PC-9 (cell line): ENCODE data around the gene PAQR3. TPM values are rescaled to one million over a fixed set of nuclear protein-coding genes. Genes with fewer than 3 reads are reported as not detected.

Source experiments
- BruUV-seq: library from RNA; stranded (reverse); fragments of 400-500 nt; replicated peaks from 2 replicates; lab custom pipeline; 2021; lab: Mats Ljungman, UMichigan
- CTCF ChIA-PET: fragments of 300-600 bp; sonication (Branson Sonifier 250); formaldehyde crosslinking; loops from one replicate; lab custom pipeline; 2022; ENCODE audit warnings: antibody characterized with exemption; lab: Charles Lee
- POLR2A ChIA-PET: fragments of 300-600 bp; sonication (Branson Sonifier 250); formaldehyde crosslinking; loops from one replicate; lab custom pipeline; 2022; ENCODE audit warnings: antibody characterized with exemption; ENCODE audit not compliant: unreplicated experiment; lab: Charles Lee
- DNase-seq, 2 experiments: peaks; one replicate each; pipeline versions ENCODE4 v3.0.0 to v3.0.0-alpha.2; 2015 to 2022; ENCODE audit warnings: mixed read lengths in 1 of 2
- H2AFZ ChIP-seq: fragments of 200-600 bp; sonication (generic); 2 replicates; pipeline ENCODE4 v1.8.1; 2017; ENCODE audit warnings: antibody characterized with exemption
- H3F3A ChIP-seq: fragments of 200-600 bp; sonication (generic); 2 replicates; pipeline ENCODE4 v1.8.1; 2017; ENCODE audit warnings: antibody characterized with exemption, mild to moderate bottlenecking, low read depth; ENCODE audit not compliant: insufficient read depth
- H3K27ac ChIP-seq: fragments of 200-600 bp; sonication (generic); 2 replicates; pipeline ENCODE4 v1.6.1; 2016; ENCODE audit warnings: mixed run types
- H3K27me3 ChIP-seq: fragments of 200-600 bp; sonication (generic); 2 replicates; pipeline ENCODE4 v1.6.1; 2016; ENCODE audit warnings: low read depth, mixed run types; ENCODE audit not compliant: insufficient read depth
- H3K36me3 ChIP-seq: fragments of 200-600 bp; sonication (generic); 2 replicates; pipeline ENCODE4 v1.6.1; 2016; ENCODE audit warnings: low read depth, mixed run types
- H3K4me1 ChIP-seq: fragments of 200-600 bp; sonication (generic); replicated peaks from 2 replicates; pipeline ENCODE4 v1.6.1; 2016; ENCODE audit warnings: mixed run types; ENCODE audit not compliant: insufficient read depth
- H3K4me2 ChIP-seq: fragments of 200-600 bp; sonication (generic); 2 replicates; pipeline ENCODE4 v1.6.1; 2017; ENCODE audit warnings: mixed run types
- H3K4me3 ChIP-seq: fragments of 200-600 bp; sonication (generic); 2 replicates; pipeline ENCODE4 v1.6.1; 2016; ENCODE audit warnings: mixed run types
- H3K79me2 ChIP-seq: fragments of 200-600 bp; sonication (generic); 2 replicates; pipeline ENCODE4 v1.6.1; 2017; ENCODE audit warnings: low read depth, mixed run types
- H3K9me2 ChIP-seq: fragments of 200-600 bp; sonication (generic); 2 replicates; pipeline ENCODE4 v1.8.1; 2017; ENCODE audit warnings: mild to moderate bottlenecking; ENCODE audit not compliant: insufficient read depth
- H3K9me3 ChIP-seq: fragments of 200-600 bp; sonication (generic); 2 replicates; pipeline ENCODE4 v1.8.1; 2016; ENCODE audit warnings: low read depth; ENCODE audit not compliant: insufficient read depth
- H4K20me1 ChIP-seq: fragments of 200-600 bp; sonication (generic); 2 replicates; pipeline ENCODE4 v1.8.1; 2017; ENCODE audit not compliant: insufficient read depth
- CTCF ChIP-seq: fragments of 200-600 bp; sonication (generic); conservative IDR thresholded peaks from 2 replicates; pipeline ENCODE4 v1.6.1; 2017; ENCODE audit warnings: mixed run types, antibody characterized with exemption, mild to moderate bottlenecking, moderate library complexity
- EZH2 ChIP-seq: fragments of 200-600 bp; sonication (generic); IDR thresholded peaks from 2 replicates; pipeline ENCODE4 v1.8.0; 2017; ENCODE audit warnings: antibody characterized with exemption, low read depth
- intact Hi-C: fragments of 100-400 bp; cut with micrococcal nuclease; formaldehyde crosslinking; loops from one replicate; pipeline ENCODE4 v1.10.0; 2022; ENCODE audit not compliant: unreplicated experiment
- total RNA-seq: library from RNA; stranded (reverse); gene quantifications from 2 replicates; pipeline ENCODE4 v1.2.3, GENCODE V29; 2021

Gene PAQR3
- total RNA-seq, 1 experiment from 2014 or later: 11.0 TPM

- H3K4me3 ChIP-seq: no peak overlapping the region
- H3K9me2 ChIP-seq: no peaks in the 10 kb centered on the region
- no peak overlapping the region for H2AFZ ChIP-seq
- H3K36me3 ChIP-seq: no peaks in the 10 kb centered on the region
- H3K27me3 ChIP-seq: no peaks in the 10 kb centered on the region
- H4K20me1 ChIP-seq: no peaks in the 10 kb centered on the region
- no peaks in the 10 kb centered on the region for H3K4me1 ChIP-seq
- TF ChIP-seq CTCF (peak; percentile 72), EZH2 (no peak)
- no peak overlapping the region for H3K27ac ChIP-seq
- H3K4me2 ChIP-seq: no peak overlapping the region
- ChIA-PET CTCF (interaction anchor here (0.6 to 1.2 kb wide), 5 partner anchors 203 to 905 kb away, joined by 3 to 4 read pairs (median 3); no protein-coding TSS in a partner anchor), POLR2A (interaction anchor here (0.8 kb wide), 1 partner anchor 88 kb away, joined by 5 read pairs; no protein-coding TSS in a partner anchor)
- intact Hi-C loops: loop anchor here (1.0 to 5.0 kb wide), 2 partner anchors 252 to 907 kb away; no protein-coding TSS in a partner anchor
- H3K9me3 ChIP-seq: no peaks in the 10 kb centered on the region
- DNase-seq: peak in 1 of 2 experiments; percentile 59
- no peaks in the 10 kb centered on the region for H3K79me2 ChIP-seq
- no TSS peak for BruUV-seq
- no peaks in the 10 kb centered on the region for H3F3A ChIP-seq
These were observed 74.7 kb downstream of the PAQR3 start for GRCh38 chr4:78864405-78865024.

GRCh38 chr4:78863991-78864390 lies 75.2 kb downstream of the PAQR3 start:
- TF ChIP-seq CTCF (no peak), EZH2 (no peak)
- Histone ChIP-seq H3F3A (no peaks in the 10 kb centered on the region), H3K79me2 (no peaks in the 10 kb centered on the region), H3K4me3 (no peak overlapping the region), H3K4me2 (no peak overlapping the region), H3K9me2 (no peaks in the 10 kb centered on the region), H2AFZ (no peak overlapping the region), H3K27ac (no peak overlapping the region), H4K20me1 (no peaks in the 10 kb centered on the region), H3K4me1 (no peaks in the 10 kb centered on the region), H3K9me3 (no peaks in the 10 kb centered on the region), H3K27me3 (no peaks in the 10 kb centered on the region), H3K36me3 (no peaks in the 10 kb centered on the region)
- DNase-seq: no peak
- ChIA-PET CTCF (interaction anchor here (0.6 to 1.2 kb wide), 5 partner anchors 202 to 904 kb away, joined by 3 to 4 read pairs (median 3); no protein-coding TSS in a partner anchor), POLR2A (interaction anchor here (0.8 kb wide), 1 partner anchor 88 kb away, joined by 5 read pairs; no protein-coding TSS in a partner anchor)
- intact Hi-C loops: loop anchor here (1.0 to 5.0 kb wide), 2 partner anchors 252 to 907 kb away; no protein-coding TSS in a partner anchor
- no TSS peak for BruUV-seq

- Histone ChIP-seq H3K27me3 (no peaks in the 10 kb centered on the region), H3K79me2 (no peaks in the 10 kb centered on the region), H3K4me2 (no peak overlapping the region), H3K9me2 (no peaks in the 10 kb centered on the region), H3K27ac (no peak overlapping the region), H3K9me3 (no peaks in the 10 kb centered on the region), H2AFZ (no peak overlapping the region), H3K4me1 (no peaks in the 10 kb centered on the region), H3F3A (no peaks in the 10 kb centered on the region), H3K36me3 (no peaks in the 10 kb centered on the region), H3K4me3 (no peak overlapping the region), H4K20me1 (no peaks in the 10 kb centered on the region)
- TF ChIP-seq CTCF: no peak
- TF ChIP-seq EZH2: no peak
- CTCF ChIA-PET: interaction anchor here (1.2 kb wide), 1 partner anchor 804 kb away, joined by 3 read pairs; no protein-coding TSS in a partner anchor
- no peak for DNase-seq
- POLR2A ChIA-PET: no interaction called here
- BruUV-seq: no TSS peak
- intact Hi-C loops: loop anchor here (5.0 kb wide), 1 partner anchor 906 kb away; no protein-coding TSS in a partner anchor
These were observed 75.9 kb downstream of the PAQR3 start for GRCh38 chr4:78863254-78863869.
